COLO668 (cell line): ENCODE measurements around the gene EVC.

ENCODE experiments used
- DNase-seq: peaks from one replicate; lab custom pipeline; 2025; ENCODE audit not compliant: unreplicated experiment; lab: John Stamatoyannopoulos, UW

EVC gene

GRCh38 chr4:5753766-5754528 is 42.9 kb downstream of the EVC start:
- DNase-seq, result no peak

- DNase-seq, result no peak
Observed at GRCh38 chr4:5754529-5754881, 43.5 kb downstream of the EVC start.

- DNase-seq, result no peak
Observed at GRCh38 chr4:5755161-5755560, 44.2 kb downstream of the EVC start.

- DNase-seq, result no peak
Observed at GRCh38 chr4:5755679-5756078, 44.7 kb downstream of the EVC start.

GRCh38 chr4:5756271-5756670 is 45.3 kb downstream of the EVC start:
- DNase-seq, result no peak

- no peak for DNase-seq
Observed at GRCh38 chr4:5757091-5757490, 46.1 kb downstream of the EVC start.

GRCh38 chr4:5757536-5757935 is 46.5 kb downstream of the EVC start:
- DNase-seq, result no peak

- DNase-seq, result no peak
Observed at GRCh38 chr4:5757954-5758353, 47.0 kb downstream of the EVC start.

- no peak for DNase-seq
Observed at GRCh38 chr4:5758741-5759140, 47.7 kb downstream of the EVC start.

GRCh38 chr4:5759236-5760075 is 48.5 kb downstream of the EVC start:
- DNase-seq, result no peak

GRCh38 chr4:5760246-5760645 is 49.2 kb downstream of the EVC start:
- no peak for DNase-seq

GRCh38 chr4:5760936-5761480 is 50.0 kb downstream of the EVC start:
- no peak for DNase-seq

GRCh38 chr4:5770051-5770450 is 59.0 kb downstream of the EVC start:
- DNase-seq, result no peak

- DNase-seq, result no peak
Observed at GRCh38 chr4:5772528-5773270, 61.7 kb downstream of the EVC start.

GRCh38 chr4:5773271-5773555 is 62.2 kb downstream of the EVC start:
- DNase-seq, result no peak

- no peak for DNase-seq
Observed at GRCh38 chr4:5774416-5775036, 63.5 kb downstream of the EVC start.

GRCh38 chr4:5776510-5776909 is 65.5 kb downstream of the EVC start:
- no peak for DNase-seq

- no peak for DNase-seq
Observed at GRCh38 chr4:5780831-5781480, 70.0 kb downstream of the EVC start.

GRCh38 chr4:5781691-5782090 is 70.7 kb downstream of the EVC start:
- no peak for DNase-seq

- DNase-seq, result no peak
Observed at GRCh38 chr4:5782829-5783476, 72.0 kb downstream of the EVC start.
